PC-9 (cell line): Measurements from ENCODE around the gene IFRD2. TPM values are rescaled to one million over a fixed set of nuclear protein-coding genes. Genes with fewer than 3 reads are reported as not detected.

Source experiments
- BruUV-seq: library from RNA; stranded (reverse); fragments of 400-500 nt; replicated peaks from 2 replicates; lab custom pipeline; 2021; lab: Mats Ljungman, UMichigan
- CTCF ChIA-PET: fragments of 300-600 bp; sonication (Branson Sonifier 250); formaldehyde crosslinking; loops from one replicate; lab custom pipeline; 2022; ENCODE audit warnings: antibody characterized with exemption; lab: Charles Lee
- POLR2A ChIA-PET: fragments of 300-600 bp; sonication (Branson Sonifier 250); formaldehyde crosslinking; loops from one replicate; lab custom pipeline; 2022; ENCODE audit warnings: antibody characterized with exemption; ENCODE audit not compliant: unreplicated experiment; lab: Charles Lee
- DNase-seq, 2 experiments: peaks; one replicate each; pipeline versions ENCODE4 v3.0.0 to v3.0.0-alpha.2; 2015 to 2022; ENCODE audit warnings: mixed read lengths in 1 of 2
- H2AFZ ChIP-seq: fragments of 200-600 bp; sonication (generic); 2 replicates; pipeline ENCODE4 v1.8.1; 2017; ENCODE audit warnings: antibody characterized with exemption
- H3F3A ChIP-seq: fragments of 200-600 bp; sonication (generic); 2 replicates; pipeline ENCODE4 v1.8.1; 2017; ENCODE audit warnings: antibody characterized with exemption, mild to moderate bottlenecking, low read depth; ENCODE audit not compliant: insufficient read depth
- H3K27ac ChIP-seq: fragments of 200-600 bp; sonication (generic); 2 replicates; pipeline ENCODE4 v1.6.1; 2016; ENCODE audit warnings: mixed run types
- H3K27me3 ChIP-seq: fragments of 200-600 bp; sonication (generic); 2 replicates; pipeline ENCODE4 v1.6.1; 2016; ENCODE audit warnings: low read depth, mixed run types; ENCODE audit not compliant: insufficient read depth
- H3K36me3 ChIP-seq: fragments of 200-600 bp; sonication (generic); 2 replicates; pipeline ENCODE4 v1.6.1; 2016; ENCODE audit warnings: low read depth, mixed run types
- H3K4me1 ChIP-seq: fragments of 200-600 bp; sonication (generic); replicated peaks from 2 replicates; pipeline ENCODE4 v1.6.1; 2016; ENCODE audit warnings: mixed run types; ENCODE audit not compliant: insufficient read depth
- H3K4me2 ChIP-seq: fragments of 200-600 bp; sonication (generic); 2 replicates; pipeline ENCODE4 v1.6.1; 2017; ENCODE audit warnings: mixed run types
- H3K4me3 ChIP-seq: fragments of 200-600 bp; sonication (generic); 2 replicates; pipeline ENCODE4 v1.6.1; 2016; ENCODE audit warnings: mixed run types
- H3K79me2 ChIP-seq: fragments of 200-600 bp; sonication (generic); 2 replicates; pipeline ENCODE4 v1.6.1; 2017; ENCODE audit warnings: low read depth, mixed run types
- H3K9me2 ChIP-seq: fragments of 200-600 bp; sonication (generic); 2 replicates; pipeline ENCODE4 v1.8.1; 2017; ENCODE audit warnings: mild to moderate bottlenecking; ENCODE audit not compliant: insufficient read depth
- H3K9me3 ChIP-seq: fragments of 200-600 bp; sonication (generic); 2 replicates; pipeline ENCODE4 v1.8.1; 2016; ENCODE audit warnings: low read depth; ENCODE audit not compliant: insufficient read depth
- H4K20me1 ChIP-seq: fragments of 200-600 bp; sonication (generic); 2 replicates; pipeline ENCODE4 v1.8.1; 2017; ENCODE audit not compliant: insufficient read depth
- EZH2 ChIP-seq: fragments of 200-600 bp; sonication (generic); IDR thresholded peaks from 2 replicates; pipeline ENCODE4 v1.8.0; 2017; ENCODE audit warnings: antibody characterized with exemption, low read depth
- intact Hi-C: fragments of 100-400 bp; cut with micrococcal nuclease; formaldehyde crosslinking; loops from one replicate; pipeline ENCODE4 v1.10.0; 2022; ENCODE audit not compliant: unreplicated experiment
- total RNA-seq: library from RNA; stranded (reverse); gene quantifications from 2 replicates; pipeline ENCODE4 v1.2.3, GENCODE V29; 2021
- TF ChIP-seq, protein P1 (sequence below): fragments of 200-600 bp; sonication (generic); conservative IDR thresholded peaks from 2 replicates; pipeline ENCODE4 v1.6.1; 2017; ENCODE audit warnings: mixed run types, antibody characterized with exemption, mild to moderate bottlenecking, moderate library complexity

The IFRD2 gene
- total RNA-seq, 1 experiment from 2014 or later: 93.1 TPM

DNA sequence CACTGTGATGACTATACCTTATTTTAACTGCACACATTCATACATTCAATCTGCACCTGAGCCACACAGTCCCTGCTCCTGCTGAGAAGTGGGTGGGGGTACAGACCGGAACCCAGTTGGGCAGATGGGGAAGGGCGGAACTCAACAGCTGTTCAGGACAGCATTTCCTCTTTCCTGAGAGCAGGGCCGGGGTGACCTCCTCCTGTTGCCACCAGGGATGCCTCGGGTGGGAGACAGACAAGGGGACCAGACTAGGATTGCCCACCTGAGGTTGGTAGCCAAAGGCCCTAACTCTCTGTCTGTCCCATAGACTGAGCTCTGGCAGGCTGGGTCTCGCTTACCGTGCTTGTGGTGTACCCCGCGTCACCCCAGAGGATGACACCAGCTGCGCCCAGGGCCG, 26.4 kb upstream of the IFRD2 start:
- ChIA-PET POLR2A (no interaction called here), CTCF (no interaction called here)
- Histone ChIP-seq H3K4me1 (peaks cover 53% of the 10 kb centered on the region), H3K4me3 (no peak overlapping the region), H3K4me2 (peak overlapping the region; percentile 91), H3K79me2 (peaks cover 32% of the 10 kb centered on the region), H3K9me3 (no peaks in the 10 kb centered on the region), H2AFZ (no peak overlapping the region), H3F3A (peaks cover 38% of the 10 kb centered on the region), H3K27me3 (no peaks in the 10 kb centered on the region), H4K20me1 (peaks cover 7% of the 10 kb centered on the region; the same call in 1 of the 2 replicates), H3K27ac (no peak overlapping the region), H3K9me2 (no peaks in the 10 kb centered on the region), H3K36me3 (peaks cover 7% of the 10 kb centered on the region; the same call in 1 of the 2 replicates)
- no peak for TF ChIP-seq EZH2
- TF ChIP-seq, protein P1, sequence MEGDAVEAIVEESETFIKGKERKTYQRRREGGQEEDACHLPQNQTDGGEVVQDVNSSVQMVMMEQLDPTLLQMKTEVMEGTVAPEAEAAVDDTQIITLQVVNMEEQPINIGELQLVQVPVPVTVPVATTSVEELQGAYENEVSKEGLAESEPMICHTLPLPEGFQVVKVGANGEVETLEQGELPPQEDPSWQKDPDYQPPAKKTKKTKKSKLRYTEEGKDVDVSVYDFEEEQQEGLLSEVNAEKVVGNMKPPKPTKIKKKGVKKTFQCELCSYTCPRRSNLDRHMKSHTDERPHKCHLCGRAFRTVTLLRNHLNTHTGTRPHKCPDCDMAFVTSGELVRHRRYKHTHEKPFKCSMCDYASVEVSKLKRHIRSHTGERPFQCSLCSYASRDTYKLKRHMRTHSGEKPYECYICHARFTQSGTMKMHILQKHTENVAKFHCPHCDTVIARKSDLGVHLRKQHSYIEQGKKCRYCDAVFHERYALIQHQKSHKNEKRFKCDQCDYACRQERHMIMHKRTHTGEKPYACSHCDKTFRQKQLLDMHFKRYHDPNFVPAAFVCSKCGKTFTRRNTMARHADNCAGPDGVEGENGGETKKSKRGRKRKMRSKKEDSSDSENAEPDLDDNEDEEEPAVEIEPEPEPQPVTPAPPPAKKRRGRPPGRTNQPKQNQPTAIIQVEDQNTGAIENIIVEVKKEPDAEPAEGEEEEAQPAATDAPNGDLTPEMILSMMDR: no peak
- intact Hi-C loops: no loop called here
- no TSS peak for BruUV-seq
- DNase-seq: no peak

DNA sequence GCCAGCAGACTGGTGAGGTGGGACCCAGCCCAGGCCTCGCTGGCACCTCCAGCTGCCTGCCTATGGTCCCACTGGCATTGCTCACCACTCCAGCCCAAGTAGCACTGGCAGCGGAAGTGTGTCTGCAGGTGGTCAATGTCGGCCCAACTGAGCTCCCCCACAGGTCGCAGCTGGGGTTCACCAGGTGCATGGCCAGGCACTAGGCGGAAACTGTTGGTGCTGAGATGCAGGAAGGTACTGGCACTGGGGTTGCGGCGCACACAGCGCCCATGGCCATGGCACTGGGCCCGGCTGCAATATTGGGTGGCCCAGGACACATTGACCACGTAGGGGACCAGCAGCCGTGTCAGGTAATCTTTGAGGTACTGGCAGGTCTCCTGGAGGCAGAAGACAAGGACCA, 25.9 kb upstream of the IFRD2 start:
- no peaks in the 10 kb centered on the region for H3K9me3 ChIP-seq
- peaks cover 7% of the 10 kb centered on the region; the same call in 1 of the 2 replicates for H4K20me1 ChIP-seq
- TF ChIP-seq, protein P1: no peak
- no peak for TF ChIP-seq EZH2
- peak overlapping the region; percentile 85 for H3K27ac ChIP-seq
- BruUV-seq: no TSS peak
- no peak overlapping the region for H2AFZ ChIP-seq
- peaks cover 32% of the 10 kb centered on the region for H3K79me2 ChIP-seq
- H3K4me2 ChIP-seq: peak overlapping the region; percentile 91
- DNase-seq: no peak
- no peaks in the 10 kb centered on the region for H3K9me2 ChIP-seq
- no peaks in the 10 kb centered on the region for H3K27me3 ChIP-seq
- peaks cover 53% of the 10 kb centered on the region for H3K4me1 ChIP-seq
- POLR2A ChIA-PET: interaction anchor here (1.6 kb wide), 1 partner anchor 19 kb away, joined by 36 read pairs; the partner anchor contains the start of genes HYAL3 and NAA80
- peaks cover 41% of the 10 kb centered on the region for H3F3A ChIP-seq
- CTCF ChIA-PET: no interaction called here
- peaks cover 7% of the 10 kb centered on the region; the same call in 1 of the 2 replicates for H3K36me3 ChIP-seq
- intact Hi-C loops: no loop called here
- no peak overlapping the region for H3K4me3 ChIP-seq

DNA sequence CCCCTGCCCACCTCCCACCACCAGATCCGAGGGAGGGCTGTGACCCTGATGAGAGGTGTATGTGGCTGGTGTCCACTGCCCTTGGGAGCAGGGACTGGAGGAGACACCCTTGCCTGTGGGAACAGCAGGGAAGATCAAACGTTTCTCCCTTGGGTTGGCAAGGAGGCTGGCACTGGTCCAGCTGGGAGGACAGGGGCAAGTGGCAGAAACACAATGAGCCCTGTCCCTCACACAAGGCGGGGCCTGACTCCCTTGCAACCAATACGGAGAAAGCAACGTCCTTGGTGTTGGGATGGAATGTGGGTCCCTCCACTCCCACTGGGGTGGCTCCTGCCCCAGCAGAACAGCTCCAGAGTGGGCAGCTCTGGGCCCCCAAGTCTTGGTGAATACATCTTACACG, 25.1 kb upstream of the IFRD2 start:
- H3K27ac ChIP-seq: peak overlapping the region; percentile 85
- H3K4me3 ChIP-seq: peak overlapping the region; percentile 46; the same call in 1 of the 2 replicates
- H3K9me3 ChIP-seq: no peaks in the 10 kb centered on the region
- intact Hi-C loops: loop anchor here (1.0 to 2.0 kb wide), 2 partner anchors 18 to 48 kb away; partner anchors contain the start of genes HYAL3, NAA80 and SEMA3B
- H4K20me1 ChIP-seq: peaks cover 7% of the 10 kb centered on the region; the same call in 1 of the 2 replicates
- H2AFZ ChIP-seq: no peak overlapping the region
- H3K27me3 ChIP-seq: no peaks in the 10 kb centered on the region
- TSS peak; percentile 96 for BruUV-seq
- POLR2A ChIA-PET: interaction anchor here (0.5 to 1.6 kb wide), 9 partner anchors 15 to 252 kb away, joined by 3 to 36 read pairs (median 4); partner anchors contain the start of genes HEMK1, HYAL3, IFRD2 and NAA80
- peaks cover 42% of the 10 kb centered on the region for H3F3A ChIP-seq
- no peaks in the 10 kb centered on the region for H3K9me2 ChIP-seq
- peak in 1 of 2 experiments; percentile 62 for DNase-seq
- CTCF ChIA-PET: interaction anchor here (0.5 to 1.0 kb wide), 4 partner anchors 11 to 71 kb away, joined by 3 to 7 read pairs (median 4); partner anchors contain the start of gene SEMA3B
- peaks cover 32% of the 10 kb centered on the region for H3K79me2 ChIP-seq
- H3K4me2 ChIP-seq: peak overlapping the region; percentile 91
- peaks cover 7% of the 10 kb centered on the region; the same call in 1 of the 2 replicates for H3K36me3 ChIP-seq
- TF ChIP-seq, protein P1: no peak
- no peak for TF ChIP-seq EZH2
- peaks cover 53% of the 10 kb centered on the region for H3K4me1 ChIP-seq
